GM12865 (cell line): ENCODE data around the gene ANKRD23.
A peak's percentile ranks its signal among the peaks of the same experiment; 100 is the strongest.
"Not testable (repeated sequence)": the region's sequence is repeated elsewhere in the genome, so short reads cannot be mapped to it uniquely, and the experiment has no call there.

Experiments
- DNase-seq: peaks from one replicate; pipeline ENCODE4 v3.0.0; 2010; ENCODE audit warnings: low read depth
- H3K4me3 ChIP-seq: 2 replicates; pipeline ENCODE4 v1.5.1; 2011; ENCODE audit warnings: mild to moderate bottlenecking, low read depth, low read length, control low read depth
- CTCF ChIP-seq: IDR thresholded peaks from 2 replicates; pipeline ENCODE4 v1.5.1; 2011; ENCODE audit warnings: low read length, control low read depth, low read depth, inconsistent platforms; ENCODE audit not compliant: insufficient read depth; ENCODE audit errors: missing control alignments

Gene ANKRD23

DNA sequence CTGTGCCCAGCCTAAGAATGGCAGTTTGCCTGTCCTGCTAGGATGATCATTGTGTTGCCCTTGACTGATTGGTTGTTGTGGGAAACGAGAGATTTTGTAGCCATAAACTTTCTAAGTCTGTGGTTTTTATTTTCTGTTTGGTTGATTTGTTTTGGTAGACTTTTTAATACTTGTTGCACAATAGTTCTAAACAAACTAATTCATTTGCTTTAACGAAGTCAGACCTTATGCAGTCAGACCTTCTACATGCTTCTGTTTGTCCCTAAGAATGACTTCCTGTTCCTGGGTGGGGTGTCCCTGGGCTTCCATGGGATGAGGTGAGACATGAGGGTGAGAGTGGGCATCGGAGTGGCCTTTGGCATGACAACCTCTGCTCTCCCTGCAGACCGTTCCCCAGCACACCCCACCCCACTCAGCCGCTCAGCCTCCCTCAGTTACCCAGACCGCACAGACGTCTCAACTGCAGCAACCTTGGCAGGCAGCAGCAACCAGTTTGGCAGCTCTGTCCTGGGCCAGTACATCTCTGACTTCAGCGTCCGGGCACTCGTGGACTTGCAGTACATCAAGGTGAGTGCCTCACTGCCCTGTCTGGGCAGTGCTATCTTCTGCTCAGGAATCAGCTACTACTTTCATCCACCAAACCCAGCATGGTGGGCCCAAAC is 35.5 kb downstream of the ANKRD23 start:
- no peak for DNase-seq
- TF ChIP-seq CTCF = no peak
- no peak overlapping the region for H3K4me3 ChIP-seq

DNA sequence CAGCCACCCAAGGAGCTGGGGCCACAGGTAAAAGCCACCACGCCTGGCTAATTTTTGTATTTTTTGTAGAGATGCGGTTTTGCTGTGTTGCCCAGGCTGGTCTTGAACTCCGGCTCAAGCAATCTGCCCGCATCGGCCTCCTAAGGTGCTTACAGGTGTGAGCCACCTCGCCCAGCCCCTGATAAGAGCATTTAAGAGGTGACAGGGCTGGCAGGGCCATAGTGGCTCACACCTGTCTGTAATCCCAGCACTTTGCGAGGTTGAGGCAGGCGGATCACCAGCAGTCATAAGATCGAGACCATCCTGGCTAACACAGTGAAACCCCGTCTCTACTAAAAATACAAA is 36.7 kb downstream of the ANKRD23 start:
- TF ChIP-seq CTCF = no peak
- H3K4me3 ChIP-seq = no peak overlapping the region
- DNase-seq = no peak

- H3K4me3 ChIP-seq = no peak overlapping the region
- DNase-seq = peak; percentile 26
- no peak for TF ChIP-seq CTCF
These were observed 37.2 kb downstream of the ANKRD23 start for GRCh38 chr2:96806468-96807126.

GRCh38 chr2:96805946-96806345 is 37.9 kb downstream of the ANKRD23 start:
- H3K4me3 ChIP-seq, DNase-seq: not testable (repeated sequence)

- DNase-seq = no peak
- no peak for TF ChIP-seq CTCF
- H3K4me3 ChIP-seq = no peak overlapping the region
These were observed 38.8 kb downstream of the ANKRD23 start for GRCh38 chr2:96804986-96805385.

DNA sequence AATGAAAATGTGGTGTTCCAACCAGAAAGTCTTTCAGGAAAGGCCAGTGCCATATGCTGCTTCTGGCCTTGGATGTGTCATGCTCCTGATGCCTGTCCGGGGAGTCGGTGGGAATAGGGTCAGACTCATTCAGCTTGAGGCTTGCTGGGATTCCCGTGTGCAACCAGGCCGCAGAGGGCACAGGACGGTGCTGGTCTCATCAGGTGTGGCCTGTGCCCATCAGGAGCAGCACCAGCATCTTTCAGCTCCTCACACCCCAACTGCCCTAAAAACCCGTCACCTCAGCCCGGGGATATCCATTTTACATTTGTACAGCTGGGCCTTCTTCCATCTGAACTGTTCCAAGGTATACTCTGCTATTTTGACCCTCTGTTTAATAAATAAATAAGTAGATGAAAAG is 41.1 kb downstream of the ANKRD23 start:
- no peak for TF ChIP-seq CTCF
- no peak for DNase-seq
- no peak overlapping the region for H3K4me3 ChIP-seq

- no peak overlapping the region for H3K4me3 ChIP-seq
- TF ChIP-seq CTCF = no peak
- peak; percentile 57 for DNase-seq
These were observed 41.8 kb downstream of the ANKRD23 start for GRCh38 chr2:96801786-96802595.
